ENCODE measurements around the gene GNL1. TPM values are rescaled to one million over a fixed set of nuclear protein-coding genes. Genes with fewer than 3 reads are reported as not detected.
A peak's percentile ranks its signal among the peaks of the same experiment; 100 is the strongest.

GNL1 gene
- total and polyA plus RNA-seq, 2 donors (not counting 1 experiment from before 2014, with no cell fraction given), result 36.0 to 107 TPM

- TF ChIP-seq, protein P1, sequence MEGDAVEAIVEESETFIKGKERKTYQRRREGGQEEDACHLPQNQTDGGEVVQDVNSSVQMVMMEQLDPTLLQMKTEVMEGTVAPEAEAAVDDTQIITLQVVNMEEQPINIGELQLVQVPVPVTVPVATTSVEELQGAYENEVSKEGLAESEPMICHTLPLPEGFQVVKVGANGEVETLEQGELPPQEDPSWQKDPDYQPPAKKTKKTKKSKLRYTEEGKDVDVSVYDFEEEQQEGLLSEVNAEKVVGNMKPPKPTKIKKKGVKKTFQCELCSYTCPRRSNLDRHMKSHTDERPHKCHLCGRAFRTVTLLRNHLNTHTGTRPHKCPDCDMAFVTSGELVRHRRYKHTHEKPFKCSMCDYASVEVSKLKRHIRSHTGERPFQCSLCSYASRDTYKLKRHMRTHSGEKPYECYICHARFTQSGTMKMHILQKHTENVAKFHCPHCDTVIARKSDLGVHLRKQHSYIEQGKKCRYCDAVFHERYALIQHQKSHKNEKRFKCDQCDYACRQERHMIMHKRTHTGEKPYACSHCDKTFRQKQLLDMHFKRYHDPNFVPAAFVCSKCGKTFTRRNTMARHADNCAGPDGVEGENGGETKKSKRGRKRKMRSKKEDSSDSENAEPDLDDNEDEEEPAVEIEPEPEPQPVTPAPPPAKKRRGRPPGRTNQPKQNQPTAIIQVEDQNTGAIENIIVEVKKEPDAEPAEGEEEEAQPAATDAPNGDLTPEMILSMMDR (IDR thresholded peaks at IDR 0.05), result peak; percentile 23
- TF ChIP-seq EZH2 (IDR thresholded peaks at IDR 0.05; ENCODE audit: borderline replicate concordance, insufficient read depth, low read depth, low read length, poor library complexity, severe bottlenecking), result no peak
- Mint-ChIP-seq H3K9me3 (ENCODE audit: insufficient read depth) (no peaks in the 10 kb centered on the region), H3K27me3 (no peaks in the 10 kb centered on the region), H3K4me1 (peaks cover 30% of the 10 kb centered on the region), H3K27ac (peak overlapping the region; percentile 87), H3K4me3 (peak overlapping the region; percentile 88)
- Histone ChIP-seq H3K4me3 (ENCODE audit: control extremely low read depth in 1 of 5, extremely low read depth in 1 of 5, insufficient read depth in 1 of 5, low read depth in 2 of 5, low read length in 4 of 5) (peak overlapping the region in 1 of 5 experiments; percentile 73), H3K9me3 (ENCODE audit: control extremely low read depth in 1 of 3, control insufficient read depth in 2 of 3, insufficient read depth in 1 of 3, low read length in 2 of 3) (no peaks in the 10 kb centered on the region), H3K9ac (ENCODE audit: low read length) (peak overlapping the region; percentile 62), H3K27ac (ENCODE audit: low read length in 2 of 2) (peak overlapping the region; percentile 71 to 89), H4K20me1 (ENCODE audit: control insufficient read depth, insufficient read depth, low read length, poor library complexity, severe bottlenecking) (no peaks in the 10 kb centered on the region), H3K36me3 (replicated peaks in 1 of 2; ENCODE audit: control extremely low read depth in 1 of 2, control insufficient read depth in 1 of 2, extremely low read depth in 1 of 2, insufficient read depth in 2 of 2, low read length in 1 of 2) (peaks cover 0 to 21% of the 10 kb centered on the region in 2 experiments), H3K27me3 (replicated peaks in 1 of 4; ENCODE audit: control extremely low read depth in 1 of 4, control insufficient read depth in 3 of 4, insufficient read depth in 4 of 4, low read length in 3 of 4) (no peaks in the 10 kb centered on the region), H3K79me2 (ENCODE audit: control insufficient read depth, insufficient read depth, low read length) (no peaks in the 10 kb centered on the region), H3K4me1 (ENCODE audit: control insufficient read depth in 2 of 2, insufficient read depth in 2 of 2, low read length in 2 of 2) (peaks cover 18 to 29% of the 10 kb centered on the region in 2 donors), H3K4me2 (replicated peaks; ENCODE audit: low read depth, low read length, poor library complexity, severe bottlenecking) (peak overlapping the region; percentile 77), H2AFZ (ENCODE audit: insufficient read depth, low read depth, low read length, poor library complexity, severe bottlenecking) (no peak overlapping the region)
- ATAC-seq (ENCODE audit: low read depth) (no peak), DNase-seq (no peak)
- WGBS (ENCODE audit: insufficient coverage), result no CpG with 5 or more reads among the region's 1 CpG
- POLR2A ChIA-PET, result interaction anchor here (0.6 to 2.6 kb wide), 6 partner anchors 13 to 948 kb away, joined by 3 to 10 read pairs (median 6); partner anchors contain the start of genes GNL1 and PRR3
- CTCF ChIA-PET, result interaction anchor here (0.9 to 15.6 kb wide), 28 partner anchors 11 to 188 kb away, joined by 3 to 681 read pairs (median 16); partner anchors contain the start of genes ABCF1, GNL1, PRR3 and TUBB
- intact Hi-C loops (cut with micrococcal nuclease), result loop anchor here (2.0 kb wide), 2 partner anchors 54 to 72 kb away; no protein-coding TSS in a partner anchor
These were observed 13.4 kb downstream of the GNL1 start for GRCh38 chr6:30542915-30543314.

DNA sequence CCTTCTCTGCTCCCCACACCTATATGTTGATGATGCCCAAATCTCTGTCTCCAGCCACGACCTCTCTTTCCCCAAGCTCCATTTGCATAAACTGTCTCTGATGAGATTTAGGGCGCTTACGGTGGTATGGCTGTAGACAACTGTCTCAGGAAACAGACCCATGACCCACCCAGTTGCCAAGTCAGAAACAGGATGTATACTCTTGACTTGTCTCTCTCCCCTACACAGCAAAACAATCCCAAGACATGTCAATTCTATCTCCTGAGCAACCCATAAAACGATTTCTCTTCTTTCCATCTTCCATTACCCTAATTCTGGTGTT is 13.9 kb downstream of the GNL1 start:
- H3K4me3 ChIP-seq (ENCODE audit: control extremely low read depth in 1 of 5, extremely low read depth in 1 of 5, insufficient read depth in 1 of 5, low read depth in 2 of 5, low read length in 4 of 5), result peak overlapping the region; percentile 44 to 73 (median 63)
- 0% methylated on average over 1 of the region's 4 CpGs for WGBS (ENCODE audit: insufficient coverage)
- peaks cover 30% of the 10 kb centered on the region for H3K4me1 Mint-ChIP-seq
- H3K9me3 ChIP-seq (ENCODE audit: control extremely low read depth in 1 of 3, control insufficient read depth in 2 of 3, insufficient read depth in 1 of 3, low read length in 2 of 3), result no peaks in the 10 kb centered on the region
- no peak for TF ChIP-seq EZH2 (IDR thresholded peaks at IDR 0.05; ENCODE audit: borderline replicate concordance, insufficient read depth, low read depth, low read length, poor library complexity, severe bottlenecking)
- TF ChIP-seq, protein P1 (IDR thresholded peaks at IDR 0.05), result no peak
- peak overlapping the region; percentile 62 for H3K9ac ChIP-seq (ENCODE audit: low read length)
- ATAC-seq (ENCODE audit: low read depth) (peak; percentile 65), DNase-seq (peak; percentile 79)
- H3K4me1 ChIP-seq (ENCODE audit: control insufficient read depth in 2 of 2, insufficient read depth in 2 of 2, low read length in 2 of 2), result peaks cover 18 to 29% of the 10 kb centered on the region in 2 donors
- CTCF ChIA-PET, result interaction anchor here (0.8 to 15.6 kb wide), 29 partner anchors 12 to 545 kb away, joined by 3 to 681 read pairs (median 13); partner anchors contain the start of genes ABCF1, DHX16, GNL1 and MDC1
- no peaks in the 10 kb centered on the region for H4K20me1 ChIP-seq (ENCODE audit: control insufficient read depth, insufficient read depth, low read length, poor library complexity, severe bottlenecking)
- peak overlapping the region; percentile 88 for H3K4me3 Mint-ChIP-seq
- intact Hi-C loops (cut with micrococcal nuclease), result loop anchor here (2.0 kb wide), 2 partner anchors 54 to 72 kb away; no protein-coding TSS in a partner anchor
- no peaks in the 10 kb centered on the region for H3K9me3 Mint-ChIP-seq (ENCODE audit: insufficient read depth)
- peak overlapping the region; percentile 71 to 89 for H3K27ac ChIP-seq (ENCODE audit: low read length in 2 of 2)
- no peaks in the 10 kb centered on the region for H3K27me3 Mint-ChIP-seq
- no peaks in the 10 kb centered on the region for H3K27me3 ChIP-seq (replicated peaks in 1 of 4; ENCODE audit: control extremely low read depth in 1 of 4, control insufficient read depth in 3 of 4, insufficient read depth in 4 of 4, low read length in 3 of 4)
- H3K79me2 ChIP-seq (ENCODE audit: control insufficient read depth, insufficient read depth, low read length), result no peaks in the 10 kb centered on the region
- POLR2A ChIA-PET, result interaction anchor here (0.6 to 2.6 kb wide), 13 partner anchors 10 to 949 kb away, joined by 3 to 10 read pairs (median 4); partner anchors contain the start of genes GNL1 and PRR3
- peak overlapping the region; percentile 10 for H2AFZ ChIP-seq (ENCODE audit: insufficient read depth, low read depth, low read length, poor library complexity, severe bottlenecking)
- H3K27ac Mint-ChIP-seq, result peak overlapping the region; percentile 87
- H3K4me2 ChIP-seq (replicated peaks; ENCODE audit: low read depth, low read length, poor library complexity, severe bottlenecking), result peak overlapping the region; percentile 77
- H3K36me3 ChIP-seq (replicated peaks in 1 of 2; ENCODE audit: control extremely low read depth in 1 of 2, control insufficient read depth in 1 of 2, extremely low read depth in 1 of 2, insufficient read depth in 2 of 2, low read length in 1 of 2), result peaks cover 0 to 20% of the 10 kb centered on the region in 2 experiments

Data from B cell (primary cell).